Esophagus squamous epithelium (tissue), 4 donors: ENCODE measurements around the gene CDH12.

Experiments used
- POLR2A ChIP-seq, 4 donors: fragments of 450-650 bp; IDR thresholded peaks; one replicate each; pipeline ENCODE4 v1.6.1; 2017; ENCODE audit warnings: antibody characterized with exemption in 4 of 4, mild to moderate bottlenecking in 4 of 4, moderate library complexity in 3 of 4
- TF ChIP-seq, protein P1 (sequence below), 6 experiments: fragments of 450-650 bp in 4 of 6; fragments of 200-600 bp in 2 of 6; sonication (generic) in 2 of 6; IDR thresholded peaks; one replicate each; pipeline ENCODE4 v1.5.1; 2016 to 2019; ENCODE audit warnings: antibody characterized with exemption in 6 of 6, mild to moderate bottlenecking in 4 of 6, moderate library complexity in 4 of 6

DNA sequence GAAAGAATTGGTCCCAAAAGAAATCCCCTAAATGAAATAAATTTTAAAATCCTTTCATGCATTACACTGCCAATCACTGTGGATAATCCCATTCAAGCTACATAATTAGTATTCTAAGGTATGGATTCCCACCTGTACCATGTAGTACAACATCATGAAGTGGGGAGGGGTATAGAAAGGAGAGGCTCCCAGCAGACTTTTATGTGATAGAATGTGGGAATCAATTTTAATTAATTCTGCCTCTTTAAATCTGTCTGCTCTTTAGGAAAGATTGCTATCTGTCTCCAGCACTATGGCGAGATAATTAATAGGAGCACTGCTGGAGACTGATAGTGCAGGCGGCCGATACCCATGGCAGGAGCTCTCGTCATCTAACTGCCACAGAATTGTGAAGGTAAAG, 95.4 kb downstream of the CDH12 start:
- TF ChIP-seq, protein P1, sequence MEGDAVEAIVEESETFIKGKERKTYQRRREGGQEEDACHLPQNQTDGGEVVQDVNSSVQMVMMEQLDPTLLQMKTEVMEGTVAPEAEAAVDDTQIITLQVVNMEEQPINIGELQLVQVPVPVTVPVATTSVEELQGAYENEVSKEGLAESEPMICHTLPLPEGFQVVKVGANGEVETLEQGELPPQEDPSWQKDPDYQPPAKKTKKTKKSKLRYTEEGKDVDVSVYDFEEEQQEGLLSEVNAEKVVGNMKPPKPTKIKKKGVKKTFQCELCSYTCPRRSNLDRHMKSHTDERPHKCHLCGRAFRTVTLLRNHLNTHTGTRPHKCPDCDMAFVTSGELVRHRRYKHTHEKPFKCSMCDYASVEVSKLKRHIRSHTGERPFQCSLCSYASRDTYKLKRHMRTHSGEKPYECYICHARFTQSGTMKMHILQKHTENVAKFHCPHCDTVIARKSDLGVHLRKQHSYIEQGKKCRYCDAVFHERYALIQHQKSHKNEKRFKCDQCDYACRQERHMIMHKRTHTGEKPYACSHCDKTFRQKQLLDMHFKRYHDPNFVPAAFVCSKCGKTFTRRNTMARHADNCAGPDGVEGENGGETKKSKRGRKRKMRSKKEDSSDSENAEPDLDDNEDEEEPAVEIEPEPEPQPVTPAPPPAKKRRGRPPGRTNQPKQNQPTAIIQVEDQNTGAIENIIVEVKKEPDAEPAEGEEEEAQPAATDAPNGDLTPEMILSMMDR (IDR thresholded peaks at IDR 0.05) = no peak
- no peak for TF ChIP-seq POLR2A (IDR thresholded peaks at IDR 0.05)
